IPS-18c (cell line): ENCODE data around the gene ADIPOR2.

ENCODE experiments used
- H3K4me3 ChIP-seq: 2 replicates; pipeline ENCODE4 v1.7.0; 2013; ENCODE audit warnings: low read depth, mild to moderate bottlenecking, low read length, moderate library complexity; ENCODE audit not compliant: insufficient read depth
- H3K9me3 ChIP-seq: one replicate; pipeline ENCODE4 v1.6.1; 2013; ENCODE audit warnings: mild to moderate bottlenecking, low read length, moderate library complexity; ENCODE audit not compliant: control insufficient read depth, insufficient read depth

The ADIPOR2 gene

DNA sequence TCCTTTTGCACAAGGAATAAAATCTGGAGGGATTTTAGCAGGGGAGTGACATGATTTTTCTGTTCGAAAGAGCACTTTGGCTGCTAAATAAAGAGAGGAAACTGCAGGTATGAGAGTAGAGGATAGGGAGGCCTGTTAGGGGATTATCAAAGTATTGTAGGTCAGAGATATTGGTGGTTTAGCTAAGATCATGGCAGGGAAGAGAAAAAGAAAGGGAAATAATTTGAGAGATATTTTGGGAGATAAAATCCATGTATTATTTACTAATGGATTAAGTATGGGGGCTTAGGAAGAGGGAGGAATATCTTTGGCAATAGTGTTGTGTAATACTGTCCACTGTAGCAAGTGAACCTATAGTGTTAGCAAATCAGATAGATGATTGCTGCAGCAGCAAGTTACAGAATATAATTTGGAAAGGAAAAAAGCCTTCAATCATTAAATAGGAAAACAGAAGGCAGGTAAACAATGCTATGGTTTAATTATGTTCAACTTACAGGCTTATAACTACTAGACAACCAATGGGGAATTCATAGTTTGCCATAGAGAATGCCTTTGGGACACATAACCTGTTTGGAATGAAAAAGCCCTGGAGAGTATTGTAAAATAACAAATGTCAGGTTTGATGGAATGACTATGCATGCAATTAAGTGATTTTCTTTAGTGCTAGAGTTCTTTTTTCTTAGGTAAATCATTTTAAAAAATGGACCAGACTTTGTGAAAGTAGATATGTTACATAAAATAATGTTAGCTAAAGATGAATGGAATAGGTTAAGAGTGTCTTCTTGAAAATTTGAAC is 50.5 kb downstream of the ADIPOR2 start:
- no peak overlapping the region for H3K4me3 ChIP-seq
- H3K9me3 ChIP-seq: no peaks in the 10 kb centered on the region

DNA sequence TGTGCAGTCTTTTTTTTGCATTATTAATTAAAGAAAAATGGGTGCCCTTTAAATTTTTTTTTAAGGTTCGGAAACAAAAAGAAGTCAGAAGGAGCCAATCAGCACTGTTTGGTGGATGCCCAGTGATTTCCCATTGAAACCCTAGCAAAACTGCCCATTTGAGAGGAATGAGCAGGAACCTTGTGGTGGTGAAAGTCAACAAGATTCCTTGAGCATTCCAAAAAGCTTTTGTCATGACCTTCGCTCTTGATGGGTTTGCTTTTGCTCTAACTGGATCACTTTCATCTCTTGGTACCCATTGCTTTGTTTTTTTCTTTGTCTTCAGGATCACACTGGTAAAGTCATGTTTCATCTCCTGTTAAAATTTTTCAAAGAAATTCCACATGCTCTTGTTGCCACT is 54.1 kb downstream of the ADIPOR2 start:
- H3K4me3 ChIP-seq: no peak overlapping the region
- H3K9me3 ChIP-seq: peaks cover 4% of the 10 kb centered on the region

DNA sequence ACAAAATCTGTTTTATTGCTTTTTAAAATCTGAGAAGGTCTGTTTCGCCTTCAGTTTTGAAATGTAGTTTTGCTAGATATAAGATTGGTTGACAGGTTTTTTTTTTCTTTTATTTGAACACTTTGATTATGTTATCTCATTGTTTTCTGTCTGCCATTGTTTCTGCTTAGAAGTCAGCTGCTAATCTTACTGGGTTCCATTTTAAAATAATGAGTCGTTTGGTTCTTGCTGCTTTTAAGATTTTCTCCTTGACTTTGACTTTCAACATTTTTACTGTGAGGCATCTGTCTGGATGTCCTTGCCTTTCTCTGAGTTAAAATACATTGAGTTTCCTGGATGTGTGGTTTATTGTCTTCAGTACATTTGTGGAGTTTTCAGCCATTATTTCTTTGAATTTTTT is 56.7 kb downstream of the ADIPOR2 start:
- Histone ChIP-seq H3K4me3 (no peak overlapping the region), H3K9me3 (peaks cover 4% of the 10 kb centered on the region)

DNA sequence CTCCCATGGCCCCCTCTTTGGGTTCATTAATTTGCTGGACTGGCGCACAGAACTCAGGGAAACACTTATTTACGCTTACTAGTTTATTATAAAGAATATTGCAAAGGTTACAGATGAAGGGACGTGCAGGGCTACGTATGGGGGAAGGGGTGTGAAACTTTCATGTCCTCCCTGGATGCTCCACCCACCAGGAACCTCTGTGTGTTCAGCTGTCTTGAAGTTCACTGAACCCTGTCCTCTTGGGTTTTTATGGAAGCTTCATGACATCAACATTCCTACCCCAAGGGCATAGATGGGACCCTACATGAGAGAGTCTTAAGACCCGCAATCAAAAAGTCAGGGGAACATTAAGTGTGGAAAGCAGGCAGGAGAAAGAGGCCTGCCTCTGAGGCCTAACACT is 58.1 kb downstream of the ADIPOR2 start:
- peaks cover 4% of the 10 kb centered on the region for H3K9me3 ChIP-seq
- H3K4me3 ChIP-seq: no peak overlapping the region

DNA sequence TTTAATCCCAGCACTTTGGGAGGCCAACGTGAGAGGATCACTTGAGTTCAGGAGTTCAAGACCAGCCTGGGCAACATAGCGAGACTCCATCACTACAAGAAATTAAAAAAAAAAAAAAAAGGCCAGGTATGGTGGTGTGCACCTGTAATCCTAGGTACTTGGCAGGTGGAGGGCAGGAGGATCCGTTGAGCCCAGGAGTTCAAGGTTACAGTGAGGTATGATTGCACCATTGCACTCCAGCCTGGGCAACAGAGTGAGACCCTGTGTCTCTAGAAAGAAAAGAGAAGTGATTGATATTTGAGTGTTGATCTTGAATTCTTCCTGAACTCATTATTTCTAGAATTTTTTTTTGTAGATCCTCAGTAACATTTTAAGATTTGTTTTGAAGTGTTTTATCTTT is 59.4 kb downstream of the ADIPOR2 start:
- Histone ChIP-seq H3K4me3 (no peak overlapping the region), H3K9me3 (peaks cover 4% of the 10 kb centered on the region)

DNA sequence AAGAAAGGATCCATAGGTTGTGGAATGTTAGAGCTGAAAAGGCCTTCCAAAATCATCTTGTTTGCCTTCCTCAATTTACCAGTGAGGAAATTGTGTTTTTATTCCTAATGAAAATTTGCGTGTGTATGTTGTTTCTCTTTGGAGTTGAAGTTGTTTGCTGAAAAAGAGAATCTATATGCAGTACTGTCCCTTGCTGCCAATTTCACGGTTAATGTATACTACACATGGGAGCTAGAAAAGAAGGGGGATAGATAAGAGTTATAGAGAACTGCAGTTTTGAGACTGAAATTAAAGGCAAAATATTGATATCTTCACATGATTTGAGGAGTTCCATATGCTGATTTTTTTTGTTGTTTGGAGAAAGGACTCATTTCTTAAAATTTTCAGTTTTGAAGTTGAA is 67.5 kb downstream of the ADIPOR2 start:
- Histone ChIP-seq H3K4me3 (no peak overlapping the region), H3K9me3 (no peaks in the 10 kb centered on the region)

DNA sequence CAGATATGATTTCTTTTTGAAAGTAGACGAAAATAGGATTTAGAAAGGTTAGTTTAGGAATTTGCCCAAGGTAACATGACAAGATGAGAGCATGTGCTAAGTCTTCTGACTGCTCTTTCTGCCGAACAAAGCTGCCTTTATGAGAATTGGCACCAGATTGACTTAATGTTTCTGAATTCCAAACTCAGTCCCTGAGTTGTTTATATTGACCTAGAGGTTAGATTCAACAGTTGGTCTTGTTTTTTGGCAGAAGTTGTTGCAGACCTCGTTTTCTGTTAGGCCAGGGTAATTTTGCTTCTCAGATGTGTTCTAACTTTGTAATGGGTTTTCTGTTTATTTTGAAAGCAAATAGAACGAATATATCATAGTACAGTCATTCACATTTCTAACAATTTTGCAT is 68.0 kb downstream of the ADIPOR2 start:
- H3K9me3 ChIP-seq: no peaks in the 10 kb centered on the region
- H3K4me3 ChIP-seq: no peak overlapping the region

DNA sequence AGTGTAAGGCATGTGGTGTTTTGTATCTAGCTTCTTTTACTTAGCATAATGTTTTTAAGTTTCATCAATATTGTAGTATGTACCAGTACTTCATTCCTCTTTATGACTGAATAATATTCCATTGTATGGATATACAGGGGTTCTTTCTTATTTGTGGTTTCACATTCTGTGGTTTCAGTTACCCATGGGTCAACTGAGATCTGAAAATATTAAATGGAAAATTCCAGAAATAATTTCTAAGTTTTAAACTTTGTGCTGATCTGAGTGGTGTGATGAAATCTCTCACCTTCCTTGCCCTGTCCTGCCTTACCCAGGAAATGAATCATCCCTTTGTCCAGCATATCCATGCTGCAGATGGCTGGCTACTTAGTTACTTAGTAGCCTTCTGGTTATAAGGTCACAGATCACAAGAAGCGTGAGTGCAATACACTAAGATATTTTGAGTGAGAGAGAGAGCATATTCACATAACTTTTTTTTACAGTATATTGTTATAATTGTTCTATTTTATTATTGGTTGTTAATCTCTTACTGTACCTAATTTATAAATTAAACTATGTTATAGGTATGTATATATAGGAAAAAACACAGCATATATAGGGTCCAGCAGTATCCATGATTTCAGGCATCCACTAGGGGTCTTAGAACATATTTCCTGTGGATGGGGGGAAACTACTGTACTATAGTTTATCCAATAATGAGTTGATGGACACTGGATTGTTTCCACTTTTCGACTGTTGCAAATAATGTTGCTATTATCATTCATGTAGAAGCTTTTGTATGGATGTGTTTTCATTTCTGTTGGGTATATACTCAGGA is 69.9 kb downstream of the ADIPOR2 start:
- H3K9me3 ChIP-seq: no peaks in the 10 kb centered on the region
- no peak overlapping the region for H3K4me3 ChIP-seq

DNA sequence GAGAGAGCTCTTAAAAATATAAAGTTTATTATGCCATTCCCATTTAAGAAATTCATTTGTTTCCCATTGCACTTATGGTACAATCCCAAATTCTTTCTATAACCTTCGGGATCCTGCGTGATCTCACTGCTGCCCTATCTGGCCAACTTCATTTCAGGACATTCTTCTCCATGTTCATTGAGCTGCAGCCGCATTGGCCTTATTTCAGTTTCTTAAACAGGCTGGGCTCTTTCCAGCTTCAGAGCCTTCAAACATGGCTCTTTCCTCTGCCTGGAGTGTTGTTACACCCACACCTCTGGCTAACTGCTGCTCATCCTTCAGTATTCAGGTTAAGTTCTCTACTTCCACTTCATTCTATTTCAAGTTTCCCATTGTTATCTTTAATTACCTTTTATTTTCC is 71.0 kb downstream of the ADIPOR2 start:
- H3K4me3 ChIP-seq: no peak overlapping the region
- H3K9me3 ChIP-seq: no peaks in the 10 kb centered on the region

DNA sequence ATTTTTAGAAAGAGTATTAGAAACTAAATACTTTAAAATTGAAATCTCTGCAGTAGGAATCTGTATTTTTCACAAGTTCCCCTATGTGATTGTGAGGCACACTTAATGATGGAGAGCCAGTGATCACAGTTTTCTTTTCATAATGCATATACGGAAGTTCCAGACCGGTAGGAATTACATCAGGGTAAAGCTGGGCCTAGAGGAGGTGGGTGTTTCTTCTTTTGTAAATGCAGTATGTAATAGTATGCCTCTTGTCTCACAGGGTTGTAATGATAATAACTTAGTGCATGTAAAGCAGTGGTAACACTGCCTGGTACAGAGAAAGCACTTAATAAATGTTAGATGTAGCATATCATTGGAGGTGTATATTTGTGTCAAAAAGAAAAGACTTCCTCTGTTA is 72.3 kb downstream of the ADIPOR2 start:
- no peaks in the 10 kb centered on the region for H3K9me3 ChIP-seq
- H3K4me3 ChIP-seq: no peak overlapping the region

DNA sequence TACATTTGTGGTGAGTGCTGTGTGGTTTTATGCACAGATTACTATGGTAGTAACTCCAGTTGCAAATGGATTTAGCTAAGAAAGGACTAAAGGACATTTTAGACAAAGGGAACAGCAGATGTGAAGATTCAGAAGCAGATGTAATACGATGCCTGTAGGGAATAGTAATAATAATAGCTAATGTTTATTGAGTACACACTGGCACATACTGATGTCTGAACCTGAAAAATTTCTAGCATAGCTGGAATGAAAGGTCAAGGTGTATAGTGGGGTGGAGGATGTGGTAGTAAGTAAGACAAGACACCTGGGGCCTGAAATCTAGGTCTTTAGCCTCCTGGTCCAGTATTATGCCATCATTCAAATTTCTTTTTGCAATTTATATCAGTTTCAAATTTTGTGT is 75.2 kb downstream of the ADIPOR2 start:
- H3K9me3 ChIP-seq: no peaks in the 10 kb centered on the region
- no peak overlapping the region for H3K4me3 ChIP-seq

DNA sequence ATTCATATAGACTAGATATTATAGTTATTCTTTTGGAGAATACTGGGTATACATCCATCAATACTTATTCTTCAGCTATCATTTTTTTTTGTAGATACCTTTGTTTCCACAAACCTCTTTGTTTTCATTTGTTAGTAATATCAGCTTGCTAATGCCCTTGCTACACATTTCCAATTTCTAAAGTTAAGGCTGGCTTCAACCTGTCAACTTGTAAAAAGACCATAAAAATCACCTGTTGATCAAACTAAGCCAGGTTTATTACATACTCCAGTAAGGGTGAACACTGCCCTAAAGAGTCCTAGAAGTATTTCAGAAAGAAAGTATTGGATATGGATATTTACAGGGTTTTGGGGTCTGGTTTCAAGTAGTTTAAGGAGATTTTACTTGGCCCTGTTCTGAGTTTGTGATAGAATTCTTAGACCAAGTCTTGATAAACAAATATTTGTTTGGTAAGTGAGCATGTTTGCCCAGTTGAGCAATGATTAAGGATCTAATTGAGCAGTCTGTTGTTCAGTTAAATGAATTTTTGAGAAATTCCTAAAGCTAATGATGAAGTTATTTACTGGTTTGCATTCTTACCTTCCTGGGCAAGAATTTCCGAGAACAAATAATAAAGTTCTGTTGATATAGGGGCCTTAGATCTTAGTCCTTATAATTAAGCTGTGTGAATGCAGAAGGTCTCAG is 76.7 kb downstream of the ADIPOR2 start:
- Histone ChIP-seq H3K4me3 (no peak overlapping the region), H3K9me3 (no peaks in the 10 kb centered on the region)

DNA sequence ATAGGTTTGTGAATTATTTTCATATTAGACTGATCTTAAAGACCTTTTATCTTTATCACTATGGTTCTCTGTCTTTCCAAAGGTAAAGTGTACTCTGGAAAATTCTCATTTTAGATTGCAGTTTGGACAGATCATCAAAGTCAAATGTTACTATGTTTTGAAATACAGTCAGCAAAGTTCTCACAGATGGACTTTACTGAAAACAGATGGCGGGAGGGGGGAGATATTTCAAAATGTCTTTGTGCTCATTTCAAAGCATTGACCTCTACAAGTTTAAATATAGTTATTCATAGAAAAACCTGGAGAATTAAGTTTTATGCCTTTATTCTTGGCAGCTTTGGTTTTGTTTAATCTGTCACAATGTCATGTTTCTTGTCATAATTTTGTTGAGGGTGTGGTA is 77.7 kb downstream of the ADIPOR2 start:
- H3K4me3 ChIP-seq: no peak overlapping the region
- H3K9me3 ChIP-seq: no peaks in the 10 kb centered on the region

DNA sequence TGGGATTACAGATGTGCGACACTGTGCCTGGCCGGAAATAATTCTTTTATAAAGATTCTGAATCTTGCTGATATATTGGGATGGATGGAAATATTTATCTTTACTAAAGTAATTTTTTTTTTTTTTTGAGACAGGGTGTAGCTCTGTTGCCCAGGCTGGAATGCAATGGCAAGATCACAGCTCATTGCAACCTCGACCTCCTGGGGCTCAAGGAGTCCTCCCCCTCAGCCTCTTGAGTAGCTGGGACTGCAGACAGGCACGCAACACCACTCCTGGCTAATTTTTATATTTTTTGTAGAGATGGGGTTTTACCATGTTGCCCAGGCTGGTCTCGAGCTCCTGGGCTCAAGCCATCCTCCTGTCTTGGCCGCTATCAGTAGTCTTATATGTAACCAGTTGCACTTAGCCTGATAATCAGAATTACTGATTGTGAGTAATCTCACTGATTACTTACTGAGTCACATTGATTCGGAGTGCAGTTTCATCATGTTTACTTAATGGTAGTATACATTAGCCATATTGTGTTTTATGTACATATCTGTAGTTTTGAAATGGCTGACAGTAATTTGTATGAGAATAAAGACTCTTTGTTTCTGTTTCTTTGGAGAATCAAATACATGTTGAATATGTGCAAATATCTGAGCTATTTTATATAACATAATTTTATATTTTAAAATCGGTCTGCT is 79.1 kb downstream of the ADIPOR2 start:
- Histone ChIP-seq H3K9me3 (no peaks in the 10 kb centered on the region), H3K4me3 (no peak overlapping the region)

DNA sequence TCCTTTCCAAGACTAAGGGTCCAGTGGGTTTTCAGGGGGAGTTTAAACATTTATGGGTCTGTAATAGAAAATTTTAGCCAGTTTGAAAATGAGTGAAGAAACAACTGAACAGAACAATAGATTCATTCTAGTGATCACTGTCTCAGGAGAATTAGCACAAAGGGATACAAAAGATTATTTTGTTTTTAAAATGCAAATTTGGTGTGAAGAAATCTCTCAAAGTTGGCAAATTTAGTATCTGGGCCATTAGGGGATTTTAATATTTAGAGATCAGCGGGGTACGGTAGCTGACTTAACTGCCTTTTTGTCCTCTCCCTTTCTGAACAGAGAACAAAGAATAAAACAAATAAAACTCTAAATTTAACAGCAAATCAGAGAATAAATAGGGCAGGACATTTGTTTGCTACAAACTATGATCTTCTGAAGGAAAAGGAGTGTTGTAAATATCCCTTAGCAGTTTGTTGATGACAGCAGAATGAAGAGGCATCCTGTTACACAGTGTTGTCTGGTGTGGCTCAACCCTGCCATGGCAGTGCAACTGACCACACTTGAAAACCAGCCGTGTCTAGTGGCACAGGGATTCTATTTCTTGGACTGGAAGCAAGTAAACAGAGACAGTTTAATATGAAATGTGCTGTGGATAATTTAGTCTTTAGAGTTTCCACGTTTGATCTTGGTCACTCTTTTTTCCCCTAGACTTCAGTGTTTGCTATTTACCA is 83.2 kb downstream of the ADIPOR2 start:
- Histone ChIP-seq H3K4me3 (no peak overlapping the region), H3K9me3 (no peaks in the 10 kb centered on the region)

DNA sequence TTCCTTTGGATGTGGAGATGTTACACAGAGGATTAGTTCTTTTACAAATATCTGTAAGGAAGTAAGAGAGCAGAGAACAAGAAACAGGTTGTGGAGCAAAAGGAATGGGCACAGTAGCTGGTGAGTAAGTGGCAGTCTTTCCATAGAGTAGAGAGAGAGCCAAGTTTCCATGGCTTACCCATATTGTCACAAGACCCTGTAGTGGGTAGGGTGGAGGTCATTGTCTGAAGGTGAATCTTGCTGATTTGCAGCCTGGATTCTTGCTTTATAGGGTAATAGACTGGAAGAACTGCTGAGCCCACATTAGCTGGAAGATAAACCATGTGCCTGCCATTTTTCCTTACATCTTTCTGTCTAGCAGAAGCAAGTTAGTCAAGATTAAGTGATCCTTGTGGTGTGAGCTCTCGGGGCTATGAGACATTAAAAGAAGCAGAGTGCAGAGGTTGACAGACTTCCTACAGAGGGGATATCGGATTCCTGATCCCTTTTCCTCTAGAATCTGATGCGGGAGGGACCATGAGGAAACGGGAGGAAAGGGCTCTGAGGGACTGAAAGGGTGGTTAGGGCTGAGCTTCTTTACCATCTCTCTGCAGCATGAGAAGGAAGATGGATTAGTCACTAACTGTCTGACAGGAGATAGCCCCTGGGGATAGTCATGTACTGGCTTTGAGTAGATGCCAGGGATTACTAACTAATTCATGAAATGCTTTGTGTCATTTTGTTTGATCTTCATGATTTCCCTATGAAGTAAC is 85.5 kb downstream of the ADIPOR2 start:
- H3K4me3 ChIP-seq: no peak overlapping the region
- no peaks in the 10 kb centered on the region for H3K9me3 ChIP-seq
